Endodermal cell (in vitro differentiated cells): ENCODE data around the gene COQ10B. TPM values are rescaled to one million over a fixed set of nuclear protein-coding genes. Genes with fewer than 3 reads are reported as not detected.

Experiments
- DNase-seq: peaks from one replicate; pipeline ENCODE4 v3.0.0-alpha.2; 2017
- H3K27ac ChIP-seq: 2 replicates; pipeline ENCODE4 v1.5.1; 2013; ENCODE audit warnings: mild to moderate bottlenecking, low read depth, low read length, moderate library complexity
- H3K27me3 ChIP-seq: 2 replicates; pipeline ENCODE4 v1.6.1; 2013; ENCODE audit warnings: mild to moderate bottlenecking, low read length, moderate library complexity; ENCODE audit not compliant: insufficient read depth, control insufficient read depth, poor library complexity, severe bottlenecking
- H3K36me3 ChIP-seq: 2 replicates; pipeline ENCODE4 v1.7.0; 2013; ENCODE audit warnings: mild to moderate bottlenecking, low read length, moderate library complexity; ENCODE audit not compliant: control insufficient read depth, insufficient read depth
- H3K4me1 ChIP-seq: one replicate; pipeline ENCODE4 v1.7.0; 2013; ENCODE audit warnings: low read length; ENCODE audit not compliant: control insufficient read depth, insufficient read depth
- H3K4me3 ChIP-seq: 2 replicates; pipeline ENCODE4 v1.5.1; 2013; ENCODE audit warnings: mild to moderate bottlenecking, low read length, moderate library complexity
- H3K9ac ChIP-seq: 2 replicates; pipeline ENCODE4 v1.6.1; 2013; ENCODE audit warnings: mild to moderate bottlenecking, low read length, moderate library complexity; ENCODE audit not compliant: poor library complexity, severe bottlenecking; ENCODE audit errors: extremely low read depth
- H3K9me3 ChIP-seq: 2 replicates; pipeline ENCODE4 v1.6.1; 2013; ENCODE audit warnings: mild to moderate bottlenecking, low read length, moderate library complexity; ENCODE audit not compliant: control insufficient read depth
- H3K27ac Mint-ChIP-seq: 2 replicates; pipeline ENCODE4 v1.8.0; 2020; ENCODE audit warnings: mixed read lengths
- H3K27me3 Mint-ChIP-seq: 2 replicates; pipeline ENCODE4 v1.8.0; 2021; ENCODE audit warnings: mild to moderate bottlenecking, mixed read lengths; ENCODE audit not compliant: insufficient read depth
- H3K36me3 Mint-ChIP-seq: 2 replicates; pipeline ENCODE4 v1.8.0; 2020; ENCODE audit warnings: low read depth, mixed read lengths
- H3K4me1 Mint-ChIP-seq: 2 replicates; pipeline ENCODE4 v1.8.0; 2020; ENCODE audit warnings: mixed read lengths
- H3K4me3 Mint-ChIP-seq: 2 replicates; pipeline ENCODE4 v1.8.0; 2020; ENCODE audit warnings: mild to moderate bottlenecking, moderate library complexity, mixed read lengths
- H3K9me3 Mint-ChIP-seq: 2 replicates; pipeline ENCODE4 v1.8.0; 2020; ENCODE audit warnings: mild to moderate bottlenecking, mixed read lengths
- CTCF ChIP-seq: fragments of 200-600 bp; sonication (generic); conservative IDR thresholded peaks from 2 replicates; pipeline ENCODE4 v1.5.0; 2021; ENCODE audit warnings: antibody characterized with exemption, mild to moderate bottlenecking
- WGBS, 2 experiments: methylation state at CpG; one replicate each; pipeline versions ENCODE4 v1.1.5 to v1.1.7; 2013; ENCODE audit warnings: missing lambda C conversion rate in 2 of 2, mixed read lengths in 1 of 2; ENCODE audit not compliant: insufficient coverage in 1 of 2, insufficient read length in 1 of 2; 5-methylcytosine and 5-hydroxymethylcytosine counted together
- long read RNA-seq, 4 experiments: library from polyadenylated mRNA in 2 of 4; library from RNA in 1 of 4; library from capped mRNA in 1 of 4; stranded (forward) in 3 of 4; unstranded in 1 of 4; transcript quantifications; one replicate each; pipeline ENCODE4 v2.0.0, GENCODE V29; 2020 to 2021; ENCODE audit warnings: inconsistent platforms in 1 of 4
- polyA plus RNA-seq, 2 experiments: library from polyadenylated mRNA; stranded (reverse); fragments of 50-300 nt; gene quantifications; one replicate each; pipeline ENCODE4 v1.2.3, GENCODE V29; 2013
- total RNA-seq, 2 donors: library from RNA; stranded (reverse); fragmentation: NEBNext Ultra II Directional in 1 of 2; extraction: Animal tissue kit (Norgen Biotek cat#: 25700) in 1 of 2; gene quantifications; 2 replicates in 1 of 2; 3 replicates in 1 of 2; pipeline ENCODE4 v1.2.1, GENCODE V29; 2021

Gene COQ10B
- 10 to 100 TPM; 17.5 to 17.9 TPM for total RNA-seq
- 15.2 TPM for polyA plus RNA-seq (2013, experiment 1 of 2)
- polyA plus RNA-seq (2013, experiment 2 of 2), result 13.8 TPM
- long read RNA-seq, experiment 1, transcript COQ10B-201 (5 exons, 2,239 nt), result major isoform, 7 of 10 reads
- long read RNA-seq, experiment 1, partial matches to known transcripts, result 3 of 10 reads
- long read RNA-seq, experiment 1, other reads (novel, unspliced or antisense), result 0 of 10 reads
- long read RNA-seq, experiment 2, transcript COQ10B-201 (5 exons, 2,239 nt), result major isoform, 69 of 73 reads
- long read RNA-seq, experiment 2, partial matches to known transcripts, result 1 of 73 reads
- long read RNA-seq, experiment 2, other reads (novel, unspliced or antisense), result 2 of 73 reads
- long read RNA-seq, experiment 3, transcript COQ10B-201 (5 exons, 2,239 nt), result major isoform, 153 of 162 reads
- long read RNA-seq, experiment 3, partial matches to known transcripts, result 1 of 162 reads
- long read RNA-seq, experiment 3, other reads (novel, unspliced or antisense), result 4 of 162 reads
- long read RNA-seq, experiment 4, transcript COQ10B-201 (5 exons, 2,239 nt), result major isoform, 32 of 35 reads
- long read RNA-seq, experiment 4, partial matches to known transcripts, result 0 of 35 reads
- long read RNA-seq, experiment 4, other reads (novel, unspliced or antisense), result 2 of 35 reads

GRCh38 chr2:197453123-197453913, at the start of gene COQ10B:
Gene COQ10B (plus strand): TSS chr2:197453552. CDS start chr2:197453561, 9 bp downstream.
- peaks cover 4% of the 10 kb centered on the region for H3K36me3 ChIP-seq
- Mint-ChIP-seq H3K27ac (peak within 1 kb of the TSS; percentile 99), H3K9me3 (no peaks in the 10 kb centered on the region), H3K27me3 (no peaks in the 10 kb centered on the region), H3K4me1 (peaks cover 5% of the 10 kb centered on the region), H3K36me3 (peaks cover 4% of the 10 kb centered on the region), H3K4me3 (peak within 1 kb of the TSS; percentile 96)
- H3K27me3 ChIP-seq, result no peaks in the 10 kb centered on the region
- peak within 1 kb of the TSS; percentile 88 for H3K27ac ChIP-seq
- no peaks in the 10 kb centered on the region for H3K4me1 ChIP-seq
- peak within 1 kb of the TSS; percentile 96 for H3K9ac ChIP-seq
- peak; percentile 99 for DNase-seq
- 0% methylated on average over 33 to 70 of the region's 70 CpGs for WGBS, 2 experiments
- peak within 1 kb of the TSS; percentile 99 for H3K4me3 ChIP-seq
- TF ChIP-seq CTCF, result peak; percentile 38
- H3K9me3 ChIP-seq, result no peaks in the 10 kb centered on the region

- Mint-ChIP-seq H3K27ac (no peak overlapping the region), H3K4me3 (no peak overlapping the region), H3K9me3 (no peaks in the 10 kb centered on the region), H3K4me1 (no peaks in the 10 kb centered on the region), H3K36me3 (peaks cover 82% of the 10 kb centered on the region), H3K27me3 (no peaks in the 10 kb centered on the region)
- no peak overlapping the region for H3K27ac ChIP-seq
- no peak overlapping the region for H3K4me3 ChIP-seq
- no peaks in the 10 kb centered on the region for H3K4me1 ChIP-seq
- WGBS, 2 experiments, result 100% methylated on average over 2 of the region's 2 CpGs; no CpG with 5 or more reads in 1 of the 2 experiments
- no peaks in the 10 kb centered on the region for H3K27me3 ChIP-seq
- no peak overlapping the region for H3K9ac ChIP-seq
- H3K9me3 ChIP-seq, result no peaks in the 10 kb centered on the region
- TF ChIP-seq CTCF, result no peak
- DNase-seq, result no peak
- peaks cover 97% of the 10 kb centered on the region for H3K36me3 ChIP-seq
Measured at GRCh38 chr2:197405582-197405981, 47.8 kb upstream of the COQ10B start.

DNA sequence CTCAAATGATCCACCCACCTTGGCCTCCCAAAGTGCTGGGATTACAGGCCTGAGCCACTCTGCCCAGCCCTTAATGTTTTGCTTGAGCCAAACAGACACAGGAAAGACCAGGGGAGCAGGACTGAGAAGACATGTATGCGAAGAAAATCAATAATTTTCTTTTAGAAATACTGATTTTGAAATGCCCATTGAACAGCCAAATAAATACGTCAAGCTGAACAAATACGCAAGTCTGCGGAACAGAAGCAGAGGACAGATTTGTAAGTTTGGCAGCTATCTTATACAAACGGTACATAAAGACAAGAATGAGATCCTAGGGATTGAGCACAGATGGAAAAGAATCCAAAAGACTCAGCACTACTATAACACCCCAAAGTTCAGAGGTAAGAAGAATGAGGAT, 39.3 kb upstream of the COQ10B start:
- no peak overlapping the region for H3K9ac ChIP-seq
- TF ChIP-seq CTCF, result no peak
- no peaks in the 10 kb centered on the region for H3K9me3 ChIP-seq
- H3K27me3 Mint-ChIP-seq, result no peaks in the 10 kb centered on the region
- 98 to 100% methylated on average over 4 to 5 of the region's 5 CpGs for WGBS, 2 experiments
- no peak overlapping the region for H3K27ac ChIP-seq
- H3K4me3 Mint-ChIP-seq, result no peak overlapping the region
- no peaks in the 10 kb centered on the region for H3K4me1 Mint-ChIP-seq
- H3K27ac Mint-ChIP-seq, result peak overlapping the region; percentile 10
- H3K9me3 Mint-ChIP-seq, result no peaks in the 10 kb centered on the region
- H3K4me3 ChIP-seq, result no peak overlapping the region
- no peak for DNase-seq
- H3K36me3 ChIP-seq, result peaks cover 89% of the 10 kb centered on the region
- H3K27me3 ChIP-seq, result no peaks in the 10 kb centered on the region
- H3K36me3 Mint-ChIP-seq, result peaks cover 75% of the 10 kb centered on the region
- H3K4me1 ChIP-seq, result no peaks in the 10 kb centered on the region
